ENCODE measurements around the gene CACNA1C. TPM values are rescaled to one million over a fixed set of nuclear protein-coding genes. Genes with fewer than 3 reads are reported as not detected.

CACNA1C gene
- total RNA-seq, 2 donors from 2014 or later = 0.86 to 6.3 TPM

GRCh38 chr12:2190085-2190484 lies 137.3 kb downstream of the CACNA1C start:
- H3K27me3 ChIP-seq (ENCODE audit: control insufficient read depth, insufficient read depth, low read length, poor library complexity, severe bottlenecking) = no peaks in the 10 kb centered on the region
- no peaks in the 10 kb centered on the region for H3K9me3 Mint-ChIP-seq
- WGBS, 2 experiments (ENCODE audit: insufficient coverage in 1 of 2, insufficient read length in 1 of 2) = 56 to 60% methylated on average over 3 to 9 of the region's 9 CpGs
- no peaks in the 10 kb centered on the region for H3K9me3 ChIP-seq (ENCODE audit: control insufficient read depth, low read length)
- H3K9ac ChIP-seq (ENCODE audit: extremely low read depth, low read length, poor library complexity, severe bottlenecking) = no peak overlapping the region
- H3K27ac ChIP-seq (ENCODE audit: low read depth, low read length) = no peak overlapping the region
- H3K27me3 Mint-ChIP-seq (ENCODE audit: insufficient read depth) = peaks cover 3% of the 10 kb centered on the region
- no peak overlapping the region for H3K4me3 ChIP-seq (ENCODE audit: low read length)
- TF ChIP-seq CTCF (conservative IDR thresholded peaks at IDR 0.05) = no peak
- H3K36me3 Mint-ChIP-seq (ENCODE audit: low read depth) = no peaks in the 10 kb centered on the region
- H3K4me1 Mint-ChIP-seq = peaks cover 37% of the 10 kb centered on the region
- H3K4me1 ChIP-seq (ENCODE audit: control insufficient read depth, insufficient read depth, low read length) = peaks cover 5% of the 10 kb centered on the region
- H3K27ac Mint-ChIP-seq = no peak overlapping the region
- peak; percentile 83 for DNase-seq
- no peaks in the 10 kb centered on the region for H3K36me3 ChIP-seq (ENCODE audit: control insufficient read depth, insufficient read depth, low read length)
- H3K4me3 Mint-ChIP-seq = no peak overlapping the region

- H3K9me3 Mint-ChIP-seq = no peaks in the 10 kb centered on the region
- DNase-seq = peak; percentile 69
- Histone ChIP-seq H3K27me3 (ENCODE audit: control insufficient read depth, insufficient read depth, low read length, poor library complexity, severe bottlenecking) (no peaks in the 10 kb centered on the region), H3K4me3 (ENCODE audit: low read length) (no peak overlapping the region), H3K4me1 (ENCODE audit: control insufficient read depth, insufficient read depth, low read length) (peaks cover 5% of the 10 kb centered on the region), H3K9me3 (ENCODE audit: control insufficient read depth, low read length) (no peaks in the 10 kb centered on the region), H3K9ac (ENCODE audit: extremely low read depth, low read length, poor library complexity, severe bottlenecking) (no peak overlapping the region), H3K27ac (ENCODE audit: low read depth, low read length) (no peak overlapping the region), H3K36me3 (ENCODE audit: control insufficient read depth, insufficient read depth, low read length) (no peaks in the 10 kb centered on the region)
- no peak overlapping the region for H3K27ac Mint-ChIP-seq
- H3K4me1 Mint-ChIP-seq = peaks cover 37% of the 10 kb centered on the region
- H3K4me3 Mint-ChIP-seq = no peak overlapping the region
- no peaks in the 10 kb centered on the region for H3K27me3 Mint-ChIP-seq (ENCODE audit: insufficient read depth)
- TF ChIP-seq CTCF (conservative IDR thresholded peaks at IDR 0.05) = no peak
- H3K36me3 Mint-ChIP-seq (ENCODE audit: low read depth) = no peaks in the 10 kb centered on the region
- WGBS, 2 experiments (ENCODE audit: insufficient coverage in 1 of 2, insufficient read length in 1 of 2) = 88 to 94% methylated on average over 8 to 14 of the region's 15 CpGs
Measured at GRCh38 chr12:2190896-2191533, 138.2 kb downstream of the CACNA1C start.

- H3K4me1 Mint-ChIP-seq = peaks cover 39% of the 10 kb centered on the region
- no peaks in the 10 kb centered on the region for H3K9me3 Mint-ChIP-seq
- H3K9ac ChIP-seq (ENCODE audit: extremely low read depth, low read length, poor library complexity, severe bottlenecking) = no peak overlapping the region
- no peak overlapping the region for H3K27ac ChIP-seq (ENCODE audit: low read depth, low read length)
- no peak for DNase-seq
- no peak overlapping the region for H3K4me3 Mint-ChIP-seq
- peaks cover 5% of the 10 kb centered on the region for H3K4me1 ChIP-seq (ENCODE audit: control insufficient read depth, insufficient read depth, low read length)
- H3K27me3 Mint-ChIP-seq (ENCODE audit: insufficient read depth) = no peaks in the 10 kb centered on the region
- H3K27ac Mint-ChIP-seq = peak overlapping the region; percentile 9
- H3K27me3 ChIP-seq (ENCODE audit: control insufficient read depth, insufficient read depth, low read length, poor library complexity, severe bottlenecking) = no peaks in the 10 kb centered on the region
- no peaks in the 10 kb centered on the region for H3K36me3 ChIP-seq (ENCODE audit: control insufficient read depth, insufficient read depth, low read length)
- 82 to 86% methylated on average over 14 to 18 of the region's 19 CpGs for WGBS, 2 experiments (ENCODE audit: insufficient coverage in 1 of 2, insufficient read length in 1 of 2)
- TF ChIP-seq CTCF (conservative IDR thresholded peaks at IDR 0.05) = no peak
- no peak overlapping the region for H3K4me3 ChIP-seq (ENCODE audit: low read length)
- no peaks in the 10 kb centered on the region for H3K9me3 ChIP-seq (ENCODE audit: control insufficient read depth, low read length)
- H3K36me3 Mint-ChIP-seq (ENCODE audit: low read depth) = no peaks in the 10 kb centered on the region
Measured at GRCh38 chr12:2191534-2192153, 138.9 kb downstream of the CACNA1C start.

All from endodermal cell (in vitro differentiated cells).